ENCODE results near the gene TRPV4.

Gene TRPV4

DNA sequence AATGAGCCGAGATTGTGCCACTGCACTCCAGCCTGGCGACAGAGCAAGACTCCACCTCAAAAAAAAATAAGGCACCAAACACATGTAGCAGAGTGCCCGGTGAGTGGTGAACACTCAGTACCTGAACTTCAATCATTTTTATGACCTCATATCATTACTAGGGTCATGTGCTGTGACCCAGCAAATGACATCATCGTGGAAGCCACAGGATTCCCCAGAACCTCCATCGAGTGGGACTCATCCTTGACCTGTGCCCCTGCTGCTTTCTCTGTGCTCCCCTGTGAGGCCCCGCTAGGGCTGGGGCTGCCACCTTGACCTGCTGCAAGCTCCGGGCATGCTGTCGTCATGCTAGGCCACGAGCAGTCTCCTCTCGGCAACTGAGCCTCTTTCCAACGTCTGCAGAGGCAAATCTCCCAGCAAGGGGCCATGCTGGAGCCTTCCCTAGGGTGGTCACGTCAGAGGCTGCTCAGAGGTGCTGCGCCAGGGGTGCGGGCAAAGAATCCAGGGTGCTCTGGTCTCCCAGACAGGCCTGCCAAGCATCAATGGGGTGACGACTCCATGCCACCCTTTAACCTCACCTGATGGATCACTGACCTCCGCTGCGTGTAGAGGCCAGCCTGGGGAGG lies 28.6 kb upstream of the TRPV4 start (continued):
- TF ChIP-seq ZNF394 (tag by site-specific recombination; IDR thresholded peaks at IDR 0.05; ENCODE audit: borderline replicate concordance) (no peak; the same call in 1 of the 2 replicates), MEIS1 (CRISPR knock-in tag; IDR thresholded peaks at IDR 0.05; ENCODE audit: borderline replicate concordance) (no peak)
- TF ChIP-seq, protein P1, sequence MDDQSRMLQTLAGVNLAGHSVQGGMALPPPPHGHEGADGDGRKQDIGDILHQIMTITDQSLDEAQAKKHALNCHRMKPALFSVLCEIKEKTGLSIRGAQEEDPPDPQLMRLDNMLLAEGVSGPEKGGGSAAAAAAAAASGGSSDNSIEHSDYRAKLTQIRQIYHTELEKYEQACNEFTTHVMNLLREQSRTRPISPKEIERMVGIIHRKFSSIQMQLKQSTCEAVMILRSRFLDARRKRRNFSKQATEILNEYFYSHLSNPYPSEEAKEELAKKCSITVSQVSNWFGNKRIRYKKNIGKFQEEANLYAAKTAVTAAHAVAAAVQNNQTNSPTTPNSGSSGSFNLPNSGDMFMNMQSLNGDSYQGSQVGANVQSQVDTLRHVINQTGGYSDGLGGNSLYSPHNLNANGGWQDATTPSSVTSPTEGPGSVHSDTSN (CRISPR knock-in tag; IDR thresholded peaks at IDR 0.05), result no peak

DNA sequence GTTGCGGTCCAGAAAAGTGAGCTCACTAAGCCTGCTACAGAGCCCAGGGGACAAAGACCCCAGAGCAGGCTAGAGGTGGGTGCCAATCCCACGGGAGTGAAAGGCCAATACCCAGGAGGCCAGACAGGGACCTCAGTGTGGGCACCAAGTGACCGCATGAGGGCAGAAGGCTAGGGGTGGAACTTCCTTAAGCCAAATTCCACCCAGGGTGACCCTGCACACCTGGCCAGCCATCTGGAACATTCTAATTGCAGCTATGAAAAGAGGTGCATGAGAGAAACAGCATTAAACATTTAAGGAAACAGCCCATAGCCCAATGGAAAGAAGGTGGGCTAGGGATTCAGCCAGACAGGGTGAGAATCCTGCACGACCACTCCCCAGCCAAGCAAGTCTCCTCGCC lies 27.8 kb upstream of the TRPV4 start:
- peaks cover 0 to 19% of the 10 kb centered on the region in 2 experiments; a peak in 1 of 3 replicates for H3K36me3 ChIP-seq (ENCODE audit: control insufficient read depth in 2 of 2, insufficient read depth in 1 of 2, low read length in 2 of 2)
- TF ChIP-seq ZNF2 (tag by site-specific recombination; IDR thresholded peaks at IDR 0.05), result no peak
- TF ChIP-seq, protein P2, sequence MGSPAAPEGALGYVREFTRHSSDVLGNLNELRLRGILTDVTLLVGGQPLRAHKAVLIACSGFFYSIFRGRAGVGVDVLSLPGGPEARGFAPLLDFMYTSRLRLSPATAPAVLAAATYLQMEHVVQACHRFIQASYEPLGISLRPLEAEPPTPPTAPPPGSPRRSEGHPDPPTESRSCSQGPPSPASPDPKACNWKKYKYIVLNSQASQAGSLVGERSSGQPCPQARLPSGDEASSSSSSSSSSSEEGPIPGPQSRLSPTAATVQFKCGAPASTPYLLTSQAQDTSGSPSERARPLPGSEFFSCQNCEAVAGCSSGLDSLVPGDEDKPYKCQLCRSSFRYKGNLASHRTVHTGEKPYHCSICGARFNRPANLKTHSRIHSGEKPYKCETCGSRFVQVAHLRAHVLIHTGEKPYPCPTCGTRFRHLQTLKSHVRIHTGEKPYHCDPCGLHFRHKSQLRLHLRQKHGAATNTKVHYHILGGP (tag by site-specific recombination; IDR thresholded peaks at IDR 0.05), result no peak
- TF ChIP-seq ZNF624 (tag by site-specific recombination; IDR thresholded peaks at IDR 0.05), result no peak
- TF ChIP-seq ZNF138 (tag by site-specific recombination; IDR thresholded peaks at IDR 0.05; ENCODE audit: borderline replicate concordance), result no peak
- no peak for TF ChIP-seq KLF9 (tag by site-specific recombination; IDR thresholded peaks at IDR 0.05; ENCODE audit: low read depth)
- no peak for TF ChIP-seq WT1 (tag by site-specific recombination; IDR thresholded peaks at IDR 0.05)
- no peak for TF ChIP-seq GLIS2 (tag by site-specific recombination; IDR thresholded peaks at IDR 0.05)
- no peak for TF ChIP-seq PRDM1 (tag by site-specific recombination; IDR thresholded peaks at IDR 0.05)
- TF ChIP-seq ZNF658 (tag by site-specific recombination; IDR thresholded peaks at IDR 0.05), result no peak
- TF ChIP-seq ZNF48 (tag by site-specific recombination; IDR thresholded peaks at IDR 0.05), result no peak
- ChIA-PET POLR2A (no interaction called here), CTCF (interaction anchor here (0.6 to 1.6 kb wide), 6 partner anchors 16 to 474 kb away, joined by 3 to 10 read pairs (median 3); no protein-coding TSS in a partner anchor)
- H3K27ac ChIP-seq (ENCODE audit: extremely low read depth, low read depth, low read length), result no peak overlapping the region
- H3K4me1 ChIP-seq (ENCODE audit: control insufficient read depth, insufficient read depth, low read length), result peaks cover 4% of the 10 kb centered on the region; the same call in 1 of the 2 replicates
- H3K9me3 ChIP-seq (ENCODE audit: control insufficient read depth, insufficient read depth, low read depth, low read length), result no peaks in the 10 kb centered on the region
- H3K4me3 ChIP-seq (ENCODE audit: low read depth, low read length), result no peak overlapping the region

DNA sequence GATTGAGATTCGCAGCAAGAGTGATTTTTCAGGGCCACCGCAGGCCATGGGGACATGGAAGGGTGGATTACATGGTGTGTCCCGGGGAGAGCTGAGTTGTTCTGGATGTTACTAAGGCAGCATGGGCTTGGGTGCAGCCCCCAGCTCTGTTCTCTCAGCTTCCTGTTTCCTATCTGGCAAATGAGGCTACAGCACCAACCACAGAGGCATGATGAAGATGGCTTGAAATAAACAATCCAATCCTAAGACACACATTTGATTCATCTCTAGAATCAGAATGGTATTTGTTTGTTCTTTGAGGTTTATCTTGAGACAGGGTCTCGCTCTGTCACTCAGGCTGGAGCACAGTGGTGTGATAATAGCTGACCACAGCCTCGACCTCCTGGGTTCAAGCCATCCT lies 25.6 kb upstream of the TRPV4 start:
- Histone ChIP-seq H3K36me3 (ENCODE audit: control insufficient read depth in 2 of 2, insufficient read depth in 1 of 2, low read length in 2 of 2) (peaks cover 0 to 36% of the 10 kb centered on the region in 2 experiments; a peak in 2 of 3 replicates), H3K4me1 (ENCODE audit: control insufficient read depth, insufficient read depth, low read length) (peaks cover 4% of the 10 kb centered on the region; the same call in 1 of the 2 replicates), H3K4me3 (ENCODE audit: low read depth, low read length) (no peak overlapping the region), H3K9me3 (ENCODE audit: control insufficient read depth, insufficient read depth, low read depth, low read length) (no peaks in the 10 kb centered on the region), H3K27ac (ENCODE audit: extremely low read depth, low read depth, low read length) (no peak overlapping the region)
- ChIA-PET POLR2A (no interaction called here), CTCF (interaction anchor here (0.6 to 0.9 kb wide), 3 partner anchors 13 to 823 kb away, joined by 3 read pairs; no protein-coding TSS in a partner anchor)
- no peak for TF ChIP-seq ZNF48 (tag by site-specific recombination; IDR thresholded peaks at IDR 0.05)
- TF ChIP-seq, protein P3, sequence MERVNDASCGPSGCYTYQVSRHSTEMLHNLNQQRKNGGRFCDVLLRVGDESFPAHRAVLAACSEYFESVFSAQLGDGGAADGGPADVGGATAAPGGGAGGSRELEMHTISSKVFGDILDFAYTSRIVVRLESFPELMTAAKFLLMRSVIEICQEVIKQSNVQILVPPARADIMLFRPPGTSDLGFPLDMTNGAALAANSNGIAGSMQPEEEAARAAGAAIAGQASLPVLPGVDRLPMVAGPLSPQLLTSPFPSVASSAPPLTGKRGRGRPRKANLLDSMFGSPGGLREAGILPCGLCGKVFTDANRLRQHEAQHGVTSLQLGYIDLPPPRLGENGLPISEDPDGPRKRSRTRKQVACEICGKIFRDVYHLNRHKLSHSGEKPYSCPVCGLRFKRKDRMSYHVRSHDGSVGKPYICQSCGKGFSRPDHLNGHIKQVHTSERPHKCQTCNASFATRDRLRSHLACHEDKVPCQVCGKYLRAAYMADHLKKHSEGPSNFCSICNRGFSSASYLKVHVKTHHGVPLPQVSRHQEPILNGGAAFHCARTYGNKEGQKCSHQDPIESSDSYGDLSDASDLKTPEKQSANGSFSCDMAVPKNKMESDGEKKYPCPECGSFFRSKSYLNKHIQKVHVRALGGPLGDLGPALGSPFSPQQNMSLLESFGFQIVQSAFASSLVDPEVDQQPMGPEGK (tag by site-specific recombination; IDR thresholded peaks at IDR 0.05), result no peak
- TF ChIP-seq ZNF221 (tag by site-specific recombination; IDR thresholded peaks at IDR 0.05; ENCODE audit: borderline replicate concordance), result no peak
- TF ChIP-seq, protein P4, sequence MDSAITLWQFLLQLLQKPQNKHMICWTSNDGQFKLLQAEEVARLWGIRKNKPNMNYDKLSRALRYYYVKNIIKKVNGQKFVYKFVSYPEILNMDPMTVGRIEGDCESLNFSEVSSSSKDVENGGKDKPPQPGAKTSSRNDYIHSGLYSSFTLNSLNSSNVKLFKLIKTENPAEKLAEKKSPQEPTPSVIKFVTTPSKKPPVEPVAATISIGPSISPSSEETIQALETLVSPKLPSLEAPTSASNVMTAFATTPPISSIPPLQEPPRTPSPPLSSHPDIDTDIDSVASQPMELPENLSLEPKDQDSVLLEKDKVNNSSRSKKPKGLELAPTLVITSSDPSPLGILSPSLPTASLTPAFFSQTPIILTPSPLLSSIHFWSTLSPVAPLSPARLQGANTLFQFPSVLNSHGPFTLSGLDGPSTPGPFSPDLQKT (IDR thresholded peaks at IDR 0.05; ENCODE audit: borderline replicate concordance, low read depth, low read length), result no peak
- TF ChIP-seq KLF8 (tag by site-specific recombination; IDR thresholded peaks at IDR 0.05), result no peak
- TF ChIP-seq ZNF768 (tag by site-specific recombination; IDR thresholded peaks at IDR 0.05), result no peak
- TF ChIP-seq ZNF837 (tag by site-specific recombination; IDR thresholded peaks at IDR 0.05), result no peak
- TF ChIP-seq, protein P5, sequence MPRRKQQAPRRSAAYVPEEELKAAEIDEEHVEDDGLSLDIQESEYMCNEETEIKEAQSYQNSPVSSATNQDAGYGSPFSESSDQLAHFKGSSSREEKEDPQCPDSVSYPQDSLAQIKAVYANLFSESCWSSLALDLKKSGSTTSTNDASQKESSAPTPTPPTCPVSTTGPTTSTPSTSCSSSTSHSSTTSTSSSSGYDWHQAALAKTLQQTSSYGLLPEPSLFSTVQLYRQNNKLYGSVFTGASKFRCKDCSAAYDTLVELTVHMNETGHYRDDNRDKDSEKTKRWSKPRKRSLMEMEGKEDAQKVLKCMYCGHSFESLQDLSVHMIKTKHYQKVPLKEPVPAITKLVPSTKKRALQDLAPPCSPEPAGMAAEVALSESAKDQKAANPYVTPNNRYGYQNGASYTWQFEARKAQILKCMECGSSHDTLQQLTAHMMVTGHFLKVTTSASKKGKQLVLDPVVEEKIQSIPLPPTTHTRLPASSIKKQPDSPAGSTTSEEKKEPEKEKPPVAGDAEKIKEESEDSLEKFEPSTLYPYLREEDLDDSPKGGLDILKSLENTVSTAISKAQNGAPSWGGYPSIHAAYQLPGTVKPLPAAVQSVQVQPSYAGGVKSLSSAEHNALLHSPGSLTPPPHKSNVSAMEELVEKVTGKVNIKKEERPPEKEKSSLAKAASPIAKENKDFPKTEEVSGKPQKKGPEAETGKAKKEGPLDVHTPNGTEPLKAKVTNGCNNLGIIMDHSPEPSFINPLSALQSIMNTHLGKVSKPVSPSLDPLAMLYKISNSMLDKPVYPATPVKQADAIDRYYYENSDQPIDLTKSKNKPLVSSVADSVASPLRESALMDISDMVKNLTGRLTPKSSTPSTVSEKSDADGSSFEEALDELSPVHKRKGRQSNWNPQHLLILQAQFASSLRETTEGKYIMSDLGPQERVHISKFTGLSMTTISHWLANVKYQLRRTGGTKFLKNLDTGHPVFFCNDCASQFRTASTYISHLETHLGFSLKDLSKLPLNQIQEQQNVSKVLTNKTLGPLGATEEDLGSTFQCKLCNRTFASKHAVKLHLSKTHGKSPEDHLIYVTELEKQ (tag by site-specific recombination; IDR thresholded peaks at IDR 0.05; ENCODE audit: borderline replicate concordance), result no peak
- TF ChIP-seq ZNF350 (tag by site-specific recombination; IDR thresholded peaks at IDR 0.05), result no peak
